Sigmoid colon (tissue), 7 donors: ENCODE data around the gene MRI1. TPM values are rescaled to one million over a fixed set of nuclear protein-coding genes. Genes with fewer than 3 reads are reported as not detected.
A peak's percentile ranks its signal among the peaks of the same experiment; 100 is the strongest.

ENCODE experiments used
- DNase-seq: peaks from one replicate; pipeline ENCODE4 v3.0.0-alpha.2; 2019
- H3K27ac ChIP-seq, 4 donors: fragments of 200-600 bp; sonication (generic); one replicate each; pipeline ENCODE4 v1.5.1; 2016 to 2019; ENCODE audit warnings: mild to moderate bottlenecking in 1 of 4
- H3K27me3 ChIP-seq, 3 donors: fragments of 200-600 bp; sonication (generic); one replicate each; pipeline ENCODE4 v1.5.1; 2019; ENCODE audit warnings: mild to moderate bottlenecking in 1 of 3
- H3K36me3 ChIP-seq, 4 donors: fragments of 200-600 bp; sonication (generic); one replicate each; pipeline ENCODE4 v1.5.1; 2016 to 2019
- H3K4me1 ChIP-seq, 4 donors: fragments of 200-600 bp; sonication (generic); one replicate each; pipeline ENCODE4 v1.5.1; 2017 to 2019
- H3K4me3 ChIP-seq, 4 donors: fragments of 200-600 bp; sonication (generic); one replicate each; pipeline ENCODE4 v1.5.1; 2017 to 2019; ENCODE audit warnings: mild to moderate bottlenecking in 2 of 4, moderate library complexity in 1 of 4
- H3K9me3 ChIP-seq, 4 donors: fragments of 200-600 bp in 3 of 4; sonication (generic) in 3 of 4; one replicate each; pipeline versions ENCODE4 v1.5.1 to v1.6.1; 2013 to 2019
- CTCF ChIP-seq, 4 experiments: fragments of 450-650 bp in 3 of 4; fragments of 200-600 bp in 1 of 4; IDR thresholded peaks; one replicate each; pipeline ENCODE4 v1.5.1; 2016 to 2019; ENCODE audit warnings: antibody characterized with exemption in 4 of 4, mild to moderate bottlenecking in 3 of 4, moderate library complexity in 2 of 4
- EP300 ChIP-seq, 4 donors: sonication (generic); formaldehyde crosslinking; IDR thresholded peaks; one replicate each; pipeline ENCODE4 v1.6.1; 2017; ENCODE audit warnings: antibody characterized with exemption in 4 of 4
- POLR2A ChIP-seq, 2 donors: fragments of 450-650 bp; IDR thresholded peaks; one replicate each; pipeline ENCODE4 v1.6.1; 2016; ENCODE audit warnings: antibody characterized with exemption in 2 of 2, mild to moderate bottlenecking in 2 of 2, moderate library complexity in 2 of 2
- POLR2AphosphoS5 ChIP-seq, 4 donors: sonication (generic); formaldehyde crosslinking; IDR thresholded peaks; one replicate each; pipeline ENCODE4 v1.6.1; 2017; ENCODE audit warnings: antibody characterized with exemption in 4 of 4
- WGBS, 2 donors: extraction: QIAGEN DNeasy Blood & Tissue Kit; methylation state at CpG; one replicate each; pipeline ENCODE4 v1.1.7; 2013; 5-methylcytosine and 5-hydroxymethylcytosine counted together
- intact Hi-C: fragments of 100-400 bp; cut with DNase I; formaldehyde crosslinking; loops from one replicate; pipeline ENCODE4 v1.15.1; 2023
- polyA plus RNA-seq, 3 donors: library from polyadenylated mRNA; stranded (reverse); fragments of 200-250 nt; gene quantifications; one replicate each; pipeline ENCODE4 v1.2.3, GENCODE V29; 2013
- small RNA-seq, 3 donors: library from RNA; depleted of rRNA; stranded (forward); fragments of <200 nt; gene quantifications; one replicate each; pipeline ENCODE3, GENCODE V24; 2016
- total RNA-seq, 4 donors: library from RNA; depleted of rRNA; stranded (reverse); fragments of >200 nt; gene quantifications; one replicate each; pipeline ENCODE4 v1.1.0, GENCODE V29; 2016
- donor health status: healthy with polysubstance abuse.
- donor health status: Bipolar disorder and iron deficiency.
- donor health status: healthy.

MRI1 gene
- total and polyA plus RNA-seq, 7 donors = 5.8 to 70.9 (median 27.4) TPM

GRCh38 chr19:13823256-13823655 lies 58.9 kb downstream of the MRI1 start:
- no peak for DNase-seq
- H3K27me3 ChIP-seq = no peaks in the 10 kb centered on the region
- intact Hi-C loops = no loop called here
- whole genome bisulfite sequencing, 2 donors = 86 to 90% methylated on average over 8 of the region's 8 CpGs
- TF ChIP-seq EP300 (IDR thresholded peaks at IDR 0.05) = no peak
- TF ChIP-seq POLR2A (IDR thresholded peaks at IDR 0.05) = no peak
- TF ChIP-seq POLR2AphosphoS5 (IDR thresholded peaks at IDR 0.05) = no peak
- no peak for TF ChIP-seq CTCF (IDR thresholded peaks at IDR 0.05)
- peaks cover 0 to 12% (median 0%) of the 10 kb centered on the region in 4 donors for H3K36me3 ChIP-seq
- H3K27ac ChIP-seq = peak overlapping the region; percentile 12 to 62 (median 58)
- no peak overlapping the region for H3K4me3 ChIP-seq
- peaks cover 0 to 14% (median 3%) of the 10 kb centered on the region in 4 donors for H3K4me1 ChIP-seq
- H3K9me3 ChIP-seq = no peaks in the 10 kb centered on the region

Small RNAs within 50 kb of the gene (small RNA-seq; reads per million reads assigned to genes)
- gene RN7SL619P = 0 reads per million in 3 donors

Other genes with a start within 250 kb of the MRI1 start
- gene C19orf53, start 9.9 kb downstream of the MRI1 start, total RNA-seq = 100 to 1,000 TPM; 139 to 229 (median 198) TPM
- gene C19orf53, start 9.9 kb downstream of the MRI1 start, polyA plus RNA-seq = 100 to 1,000 TPM; 105 to 133 (median 113) TPM
- gene ZSWIM4, start 30.9 kb downstream of the MRI1 start, total RNA-seq = 1 to 10 TPM; 2.3 to 4.4 (median 3.3) TPM
- 1 to 10 TPM in 2 of 3 donors, under 1 TPM in 1; 0.60 to 3.3 (median 1.4) TPM for gene ZSWIM4, start 30.9 kb downstream of the MRI1 start, polyA plus RNA-seq
- gene NANOS3, start 112.6 kb downstream of the MRI1 start, total RNA-seq = not detected
- under 1 TPM in 1 of 3 donors, not detected in 2; 0.16 TPM for gene NANOS3, start 112.6 kb downstream of the MRI1 start, polyA plus RNA-seq
- gene BRME1, start 141.6 kb downstream of the MRI1 start, total RNA-seq = 1 to 10 TPM in 3 of 4 donors, under 1 TPM in 1; 0.99 to 3.6 (median 1.3) TPM
- gene BRME1, start 141.6 kb downstream of the MRI1 start, polyA plus RNA-seq = 1 to 10 TPM; 1.8 to 9.0 (median 3.2) TPM
- gene CC2D1A, start 141.7 kb downstream of the MRI1 start, total RNA-seq = 10 to 100 TPM; 15.0 to 33.5 (median 21.4) TPM
- 10 to 100 TPM; 38.4 to 88.2 (median 65.7) TPM for gene CC2D1A, start 141.7 kb downstream of the MRI1 start, polyA plus RNA-seq
- gene PODNL1, start 173.9 kb downstream of the MRI1 start, total RNA-seq = not detected
- 1 to 10 TPM; 2.5 to 5.4 (median 2.9) TPM for gene PODNL1, start 173.9 kb downstream of the MRI1 start, polyA plus RNA-seq
- 10 to 100 TPM in 3 of 4 donors, 1 to 10 TPM in 1; 7.9 to 14.6 (median 12.1) TPM for gene DCAF15, start 188.0 kb downstream of the MRI1 start, total RNA-seq
- gene DCAF15, start 188.0 kb downstream of the MRI1 start, polyA plus RNA-seq = 10 to 100 TPM; 10.2 to 46.2 (median 11.3) TPM
- 1 to 10 TPM; 1.6 to 5.0 (median 1.9) TPM for gene RFX1, start 241.8 kb downstream of the MRI1 start, total RNA-seq
- 1 to 10 TPM; 2.1 to 7.9 (median 3.0) TPM for gene RFX1, start 241.8 kb downstream of the MRI1 start, polyA plus RNA-seq